NCI-H1417 (cell line): ENCODE results near the gene FAM171A2.
"Not testable (repeated sequence)": the region's sequence is repeated elsewhere in the genome, so short reads cannot be mapped to it uniquely, and the experiment has no call there.

Source experiments
- DNase-seq, 3 experiments: peaks; one replicate each; lab custom pipeline; 2025; lab: John Stamatoyannopoulos, UW

Gene FAM171A2

DNA sequence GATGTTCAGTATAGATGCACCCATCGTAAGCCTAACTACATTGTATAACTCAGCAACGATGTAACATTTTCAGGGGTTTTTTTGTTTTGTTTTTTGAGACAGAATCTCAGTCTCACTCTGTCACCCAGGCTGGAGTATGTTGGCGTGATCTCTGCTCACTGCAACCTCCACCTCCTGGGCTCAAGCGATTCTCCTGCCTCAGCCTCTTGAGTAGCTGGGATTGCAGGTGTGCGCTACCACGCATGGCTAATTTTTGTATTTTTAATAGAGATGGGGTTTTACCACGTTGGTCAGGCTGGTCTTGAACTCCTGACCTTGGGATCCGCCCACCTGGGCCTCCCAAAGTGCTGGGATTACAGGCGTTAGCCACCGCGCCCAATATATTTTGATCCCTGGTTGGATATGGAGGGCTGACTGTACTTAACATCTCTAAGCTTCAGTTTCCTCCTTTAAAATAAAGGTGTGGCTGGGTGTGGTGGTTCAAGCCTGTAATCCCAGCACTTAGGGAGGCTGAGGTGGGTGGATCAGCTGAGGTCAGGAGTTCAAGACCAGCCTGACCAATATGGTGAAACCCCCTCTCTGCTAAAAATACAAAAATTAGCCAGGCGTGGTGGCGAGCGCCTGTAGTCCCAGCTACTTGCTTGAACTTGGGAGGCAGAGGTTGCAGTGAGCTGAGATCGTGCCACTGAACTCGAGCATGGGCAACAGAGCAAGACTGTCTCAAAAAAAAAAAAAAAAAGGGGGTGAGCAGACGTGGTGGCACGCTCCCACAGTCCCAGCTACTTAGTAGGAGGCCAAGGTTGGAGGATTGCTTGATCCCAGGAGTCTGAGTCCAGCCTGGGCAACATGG lies 16.2 kb downstream of the FAM171A2 start:
- DNase-seq = not testable (repeated sequence)

DNA sequence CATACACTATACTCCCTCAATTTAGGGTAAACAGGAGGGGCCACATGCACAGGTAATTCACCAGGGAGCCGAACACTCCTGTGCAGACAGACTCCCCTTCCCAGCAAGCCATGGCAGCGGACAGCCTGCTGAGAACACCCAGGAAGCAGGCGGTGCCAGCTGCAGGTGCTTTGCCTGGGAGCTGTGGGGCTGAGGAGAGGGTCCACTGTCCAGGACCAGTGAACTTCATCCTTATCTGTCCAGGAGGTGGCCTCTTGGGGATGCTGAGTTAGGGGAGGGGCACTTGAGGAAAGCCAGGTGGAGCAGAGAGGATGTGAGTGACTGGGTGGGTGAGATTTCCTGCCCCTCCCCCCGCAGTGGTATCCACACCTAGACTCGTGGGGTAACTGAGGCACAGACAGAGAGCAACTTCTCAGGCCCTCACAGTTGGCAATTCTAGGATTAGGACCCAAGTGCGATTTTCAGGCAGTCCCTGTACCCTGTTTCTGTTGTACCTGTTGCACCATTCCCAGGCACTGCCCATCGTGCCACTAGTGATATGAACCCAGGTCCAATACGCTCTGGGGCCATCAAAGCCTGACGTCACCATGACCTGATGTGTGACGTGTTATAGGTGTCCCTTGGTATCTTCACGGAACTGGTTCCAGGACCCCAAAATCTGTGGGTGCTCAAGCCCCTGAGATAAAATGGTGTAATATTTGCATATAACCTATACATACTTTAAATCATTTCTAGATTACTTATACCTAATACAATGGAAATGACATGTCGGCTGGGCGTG lies 17.4 kb downstream of the FAM171A2 start:
- no peak for DNase-seq

DNA sequence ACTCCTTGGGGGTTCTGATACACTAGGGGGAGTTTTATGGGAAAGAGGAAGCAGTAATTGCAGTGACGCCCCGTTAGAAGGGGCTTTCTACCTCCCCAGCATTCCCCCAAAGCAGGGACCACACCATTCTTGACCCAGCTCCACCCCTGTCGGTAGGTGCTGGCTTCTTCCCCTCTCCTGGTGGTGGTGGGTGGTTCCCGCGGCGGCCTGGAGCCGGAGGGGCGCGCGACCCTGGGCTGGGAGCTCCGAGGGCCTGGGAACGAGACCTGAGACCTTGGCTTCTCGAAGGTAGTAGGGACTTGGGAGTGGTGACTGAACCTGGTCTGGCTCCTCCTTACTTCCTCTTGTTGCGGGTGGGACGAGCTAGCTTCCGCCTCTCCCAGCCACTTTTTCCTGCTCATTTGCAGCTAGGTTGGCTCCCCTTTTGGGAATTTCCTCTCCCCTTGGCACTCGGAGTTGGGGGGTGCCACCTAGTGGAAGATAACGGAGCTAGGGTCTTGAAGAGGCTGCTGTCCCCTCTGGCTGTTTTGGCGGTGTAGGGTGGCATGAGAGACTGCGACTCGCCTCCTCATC lies 18.1 kb downstream of the FAM171A2 start:
- DNase-seq = peak; percentile 29 to 87 (median 74)

DNA sequence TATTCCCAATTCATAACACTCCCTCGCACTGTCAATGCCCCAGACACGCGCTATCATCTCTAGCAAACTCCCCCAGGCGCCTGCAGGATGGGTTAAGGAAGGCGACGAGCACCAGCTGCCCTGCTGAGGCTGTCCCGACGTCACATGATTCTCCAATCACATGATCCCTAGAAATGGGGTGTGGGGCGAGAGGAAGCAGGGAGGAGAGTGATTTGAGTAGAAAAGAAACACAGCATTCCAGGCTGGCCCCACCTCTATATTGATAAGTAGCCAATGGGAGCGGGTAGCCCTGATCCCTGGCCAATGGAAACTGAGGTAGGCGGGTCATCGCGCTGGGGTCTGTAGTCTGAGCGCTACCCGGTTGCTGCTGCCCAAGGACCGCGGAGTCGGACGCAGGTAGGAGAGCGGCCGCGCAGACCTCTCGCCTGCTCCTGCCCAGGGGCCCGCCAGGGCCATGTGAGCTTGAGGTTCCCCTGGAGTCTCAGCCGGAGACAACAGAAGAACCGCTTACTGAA lies 18.7 kb downstream of the FAM171A2 start, which contains the start of gene GRN:
TSS of gene GRN (plus strand) at position 364 of the 515 bp plus-strand sequence. CDS start 3,863 bp downstream, outside the sequence.
- peak; percentile 95 to 99 (median 95) for DNase-seq

DNA sequence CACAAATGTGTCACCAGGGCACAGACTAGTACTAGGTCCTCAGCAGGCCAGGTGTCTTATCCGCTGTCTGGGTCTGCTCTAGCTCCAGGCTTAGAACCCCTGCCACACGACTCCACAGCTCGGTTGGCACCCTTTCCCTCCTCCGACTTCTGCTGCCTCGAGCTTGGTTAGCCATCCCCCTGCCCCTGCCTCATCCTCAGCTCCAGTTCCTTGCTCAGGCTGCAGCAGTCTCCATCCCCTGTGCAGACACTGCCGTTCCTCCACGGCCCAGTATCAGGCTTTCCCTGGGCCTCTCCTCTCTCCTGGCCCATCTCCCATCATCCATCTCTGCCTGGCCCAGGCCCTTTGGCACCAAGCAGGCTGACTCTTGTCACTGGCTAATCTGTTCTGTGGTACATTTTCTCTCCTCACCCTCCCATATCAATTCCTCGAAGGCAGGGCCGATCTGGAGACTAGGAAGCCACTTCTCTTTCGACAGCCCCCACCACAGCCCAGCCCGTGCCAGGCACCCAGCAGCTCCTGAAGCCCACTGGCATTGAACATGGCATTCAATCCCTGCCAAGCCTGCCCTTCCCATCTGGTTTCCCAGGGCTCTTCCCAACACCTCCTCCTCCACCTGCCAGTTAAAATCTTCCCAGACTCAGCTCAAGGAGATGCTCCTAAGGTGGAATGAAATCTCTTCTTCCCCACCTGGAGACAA lies 20.0 kb downstream of the FAM171A2 start:
- no peak for DNase-seq

DNA sequence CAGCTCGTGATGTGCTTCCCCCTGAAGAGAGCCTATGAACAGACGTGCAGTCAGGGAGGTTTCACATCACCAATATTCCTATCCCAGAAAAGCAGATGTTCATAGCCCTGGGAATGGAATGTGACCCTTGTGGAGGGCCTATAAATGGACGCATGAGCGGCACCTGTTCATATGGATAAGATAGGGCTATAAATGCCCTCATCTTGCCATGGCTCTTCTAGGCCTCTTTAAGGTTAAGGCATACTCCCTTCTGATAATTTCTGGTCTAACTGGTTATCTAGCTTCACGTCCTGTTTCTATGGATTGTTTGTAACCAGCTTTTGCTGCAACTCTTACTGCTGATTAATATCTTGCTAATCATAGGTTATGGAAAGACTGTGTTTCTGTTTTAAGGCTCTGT lies 23.1 kb downstream of the FAM171A2 start:
- DNase-seq = not testable (repeated sequence)

DNA sequence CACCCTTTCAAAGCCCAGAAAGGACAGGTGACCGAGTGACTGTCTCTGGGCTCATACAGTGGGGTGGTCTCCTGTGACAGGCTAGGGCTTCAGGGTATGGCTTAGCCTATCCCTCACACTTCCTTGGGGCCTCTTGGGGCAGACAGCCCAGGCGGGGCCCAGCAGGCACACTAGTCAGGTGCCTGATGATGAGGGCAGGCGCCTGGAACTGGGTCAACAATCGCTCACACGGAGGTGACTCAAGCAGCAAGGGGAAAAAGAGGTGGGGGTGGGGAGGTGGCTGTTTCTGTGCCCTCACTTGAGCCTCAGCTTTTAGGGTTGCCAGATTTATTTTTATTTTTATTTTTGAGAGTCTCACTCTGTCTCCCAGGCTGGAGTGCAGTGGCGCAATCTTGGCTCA lies 25.0 kb downstream of the FAM171A2 start:
- no peak for DNase-seq

DNA sequence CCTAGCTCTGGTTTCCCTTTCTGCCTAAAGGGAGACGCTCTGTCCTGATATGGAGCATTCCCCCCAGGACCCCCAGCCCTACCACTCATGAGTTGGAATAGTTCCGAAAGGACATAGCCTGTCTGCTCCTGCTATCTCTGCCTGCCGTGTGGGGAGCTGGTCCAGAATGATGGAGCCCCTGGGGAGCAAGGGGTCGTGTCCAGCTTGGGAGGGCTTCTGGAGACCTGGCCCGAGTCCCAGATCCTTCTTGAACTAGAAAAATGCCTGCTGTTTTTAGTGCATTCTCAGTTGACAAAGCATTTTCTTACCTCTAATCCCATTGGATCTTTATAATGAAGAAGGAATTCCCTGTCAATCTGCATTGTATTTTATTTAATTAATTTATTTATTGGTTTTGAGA lies 27.7 kb downstream of the FAM171A2 start:
- DNase-seq = no peak

DNA sequence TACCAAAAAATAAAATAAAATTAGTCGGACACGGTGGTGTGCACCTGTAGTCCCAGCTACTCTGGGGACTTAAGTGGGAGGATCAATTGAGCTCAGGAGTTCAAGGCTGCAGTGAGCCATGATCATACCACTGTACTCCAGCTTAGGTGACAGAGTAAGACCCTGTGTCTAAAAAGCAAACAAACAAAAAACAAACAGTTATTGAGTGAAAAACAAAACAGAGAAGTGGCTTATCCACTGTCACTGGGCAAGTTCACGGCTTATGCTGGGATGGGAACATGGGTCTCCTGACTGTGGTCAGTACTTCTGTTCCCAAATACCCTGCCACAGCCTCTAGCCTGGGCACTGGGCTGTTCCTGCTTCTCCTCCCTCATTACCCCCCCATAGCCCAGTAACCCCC lies 28.1 kb downstream of the FAM171A2 start:
- no peak for DNase-seq

DNA sequence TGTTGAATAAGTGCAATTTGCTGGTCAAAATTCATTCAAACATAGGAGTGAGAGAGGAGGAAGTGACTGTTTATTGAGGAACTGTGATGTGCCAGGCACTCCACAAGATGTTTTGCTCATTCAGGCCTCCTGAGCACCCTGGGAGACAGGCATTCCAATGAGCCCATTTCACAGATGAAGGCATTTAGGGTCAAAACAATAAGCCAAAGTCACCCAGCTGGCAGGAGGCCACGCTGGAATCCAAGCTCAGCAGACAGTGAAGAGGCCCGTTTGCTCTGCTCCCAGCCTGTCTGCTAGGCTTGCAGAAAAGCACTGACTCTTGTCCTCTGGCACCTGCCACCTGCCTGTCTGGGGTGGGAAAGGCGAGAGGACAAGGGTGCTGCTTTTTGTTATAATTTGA lies 28.9 kb downstream of the FAM171A2 start:
- no peak for DNase-seq

DNA sequence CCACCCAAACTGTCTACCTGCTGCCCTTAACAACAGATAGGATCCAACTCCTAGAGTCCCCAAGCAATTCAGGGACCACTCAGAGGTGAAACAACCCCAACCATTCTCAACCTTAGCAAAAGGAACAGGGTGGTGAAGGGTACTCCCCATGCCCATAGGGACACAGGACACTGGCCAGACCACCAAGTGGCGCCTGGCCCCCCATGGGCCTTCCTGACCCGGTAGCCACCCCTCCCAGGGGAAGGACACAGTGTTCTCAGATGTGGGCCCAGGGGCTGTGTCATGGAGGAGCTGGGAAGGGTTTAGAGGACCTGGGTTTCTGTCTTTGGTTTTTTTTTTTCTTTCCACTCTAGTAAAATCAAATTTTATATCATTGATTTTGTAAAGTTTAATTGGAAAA lies 29.3 kb downstream of the FAM171A2 start:
- no peak for DNase-seq

DNA sequence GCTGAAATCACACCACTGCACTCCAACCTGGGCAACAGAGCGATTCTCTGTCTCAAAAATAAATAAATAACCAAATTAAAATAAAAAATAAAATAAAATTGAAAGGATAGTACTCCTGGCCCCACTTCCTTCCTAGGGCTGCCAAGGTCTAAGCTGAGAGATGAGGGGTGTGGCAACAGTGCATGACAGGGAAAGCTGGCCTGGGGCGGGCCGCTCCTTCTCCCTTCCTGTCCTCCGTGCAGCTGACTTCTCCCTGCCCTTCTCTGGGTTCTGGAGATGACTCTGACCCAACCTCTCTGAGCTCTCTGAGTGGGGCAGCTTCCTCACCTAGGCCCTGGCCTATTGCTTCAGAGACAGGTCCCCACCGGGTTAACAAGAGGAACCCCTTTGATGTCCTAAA lies 30.3 kb downstream of the FAM171A2 start:
- DNase-seq = no peak

DNA sequence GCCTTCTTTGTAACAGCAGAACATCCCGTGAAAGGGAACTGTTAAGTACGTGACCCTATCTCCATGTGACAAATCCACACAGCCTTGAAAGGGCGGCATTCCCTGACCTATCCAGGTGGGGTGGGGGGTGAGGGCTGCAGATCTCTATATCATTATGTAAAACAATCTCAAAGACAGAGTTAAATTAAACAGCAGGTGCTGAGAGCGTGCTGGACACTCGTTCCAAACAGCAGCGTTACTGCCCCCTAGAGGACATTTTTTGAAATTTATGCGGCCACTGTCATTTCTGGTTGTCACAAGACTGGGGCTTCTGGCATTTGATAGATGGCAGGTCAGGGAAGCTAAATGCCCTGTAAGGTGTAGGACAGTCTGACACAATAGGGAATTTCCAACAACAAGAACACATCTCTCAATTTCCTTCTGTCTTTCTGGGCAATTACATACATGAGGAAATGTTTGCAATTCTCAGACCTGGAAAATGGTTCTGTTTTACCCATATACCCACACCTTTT lies 32.3 kb downstream of the FAM171A2 start:
- DNase-seq = peak; percentile 74 to 94 (median 91)

DNA sequence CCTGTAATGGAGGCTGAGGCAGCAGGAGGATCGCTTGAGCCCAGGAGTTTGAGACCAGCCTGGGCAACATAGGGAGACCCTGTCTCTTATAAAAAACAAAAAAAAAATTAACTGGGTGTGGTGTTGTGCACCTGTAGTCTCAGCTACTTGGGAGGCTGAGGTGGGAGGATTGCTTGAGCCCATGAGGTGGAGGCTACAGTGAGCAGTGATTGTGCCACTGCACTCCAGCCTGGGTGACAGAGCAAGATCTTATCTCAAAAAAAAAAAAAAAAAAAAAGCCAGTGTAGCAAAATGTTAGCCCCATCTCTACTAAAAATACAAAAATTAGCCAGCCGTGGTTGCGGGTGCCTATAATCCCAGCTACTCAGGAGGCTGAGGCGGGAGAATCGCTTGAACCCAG lies 33.4 kb downstream of the FAM171A2 start:
- not testable (repeated sequence) for DNase-seq

DNA sequence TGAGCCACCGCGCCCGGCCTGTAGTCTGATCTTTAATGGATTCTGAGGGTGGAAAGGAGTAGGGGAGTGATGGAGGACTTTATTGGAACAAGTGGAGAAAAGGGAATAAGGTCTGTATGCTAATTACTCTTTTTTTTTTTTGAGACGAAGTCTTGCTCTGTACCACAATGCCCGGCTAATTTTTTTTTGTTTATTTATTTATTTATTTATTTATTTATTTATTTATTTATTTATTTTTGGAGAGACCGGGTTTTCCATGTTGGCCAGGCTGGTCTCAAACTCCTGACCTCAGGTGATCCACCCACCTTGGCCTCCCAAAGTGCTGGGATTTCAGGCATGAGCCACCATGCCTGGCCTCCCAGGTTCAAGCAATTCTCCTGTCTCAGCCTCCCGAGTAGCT lies 34.1 kb downstream of the FAM171A2 start:
- DNase-seq = not testable (repeated sequence)

DNA sequence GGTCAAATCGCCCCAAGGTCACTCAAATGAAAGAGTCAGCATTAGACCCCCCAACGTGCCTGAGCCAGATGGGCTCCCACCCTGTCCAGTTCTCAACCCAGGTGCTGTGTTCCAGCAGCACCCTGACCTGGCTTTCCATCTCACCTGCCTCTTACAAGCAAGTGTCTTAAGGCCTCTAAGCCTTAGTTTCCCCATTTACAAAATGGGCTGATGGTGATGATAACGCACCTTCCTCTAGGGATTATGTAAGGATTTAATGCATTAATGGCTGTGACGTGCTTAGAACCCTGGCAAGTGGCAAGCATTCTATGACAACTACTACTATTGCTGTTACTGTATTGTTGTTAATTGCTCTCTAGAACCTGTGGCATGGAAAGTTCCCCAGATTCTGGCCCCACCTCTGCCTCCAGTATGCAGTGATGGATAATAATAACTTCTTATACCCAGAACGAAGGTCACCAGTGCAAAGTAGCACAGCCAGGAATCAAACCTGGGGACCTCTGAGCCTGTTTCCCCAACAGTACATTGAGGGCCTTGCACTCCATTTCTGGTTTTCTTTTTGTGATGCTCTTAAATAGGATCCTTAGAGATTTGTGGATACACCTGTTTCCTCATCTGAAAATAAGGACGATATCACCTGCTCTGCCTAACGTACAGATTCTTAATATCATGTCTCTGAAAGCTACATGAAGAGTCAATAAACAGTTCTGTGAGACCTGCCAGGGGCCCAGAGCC lies 35.8 kb downstream of the FAM171A2 start:
- DNase-seq = no peak

DNA sequence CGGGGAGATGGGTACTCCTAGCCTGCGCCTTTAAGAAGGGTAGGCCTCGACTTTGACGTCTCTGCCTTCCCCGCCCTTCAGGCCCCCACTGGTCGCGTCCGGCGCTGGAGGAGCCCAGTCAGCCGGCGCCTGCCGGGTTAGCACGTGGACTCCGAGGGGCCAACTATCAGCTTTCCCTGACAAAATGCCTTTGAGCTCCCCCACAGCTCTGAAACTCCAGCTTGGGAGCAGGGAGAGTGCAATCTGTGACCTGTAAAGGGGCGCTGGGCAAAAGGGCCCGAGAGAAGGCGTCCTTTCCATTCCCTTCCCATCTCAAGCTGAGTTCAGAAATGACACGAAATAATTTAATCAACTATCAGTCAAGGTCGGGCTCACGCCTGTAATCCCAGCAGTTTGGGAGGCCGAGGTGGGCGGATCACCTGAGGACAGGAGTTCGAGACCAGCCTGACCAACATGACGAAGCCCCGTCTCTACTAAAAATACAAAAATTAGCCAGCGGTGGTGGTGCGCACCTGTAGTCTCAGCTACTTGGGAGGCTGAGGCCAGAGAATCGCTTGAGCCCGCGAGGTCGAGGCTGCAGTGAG lies 36.7 kb downstream of the FAM171A2 start:
- peak; percentile 92 to 97 (median 96) for DNase-seq

DNA sequence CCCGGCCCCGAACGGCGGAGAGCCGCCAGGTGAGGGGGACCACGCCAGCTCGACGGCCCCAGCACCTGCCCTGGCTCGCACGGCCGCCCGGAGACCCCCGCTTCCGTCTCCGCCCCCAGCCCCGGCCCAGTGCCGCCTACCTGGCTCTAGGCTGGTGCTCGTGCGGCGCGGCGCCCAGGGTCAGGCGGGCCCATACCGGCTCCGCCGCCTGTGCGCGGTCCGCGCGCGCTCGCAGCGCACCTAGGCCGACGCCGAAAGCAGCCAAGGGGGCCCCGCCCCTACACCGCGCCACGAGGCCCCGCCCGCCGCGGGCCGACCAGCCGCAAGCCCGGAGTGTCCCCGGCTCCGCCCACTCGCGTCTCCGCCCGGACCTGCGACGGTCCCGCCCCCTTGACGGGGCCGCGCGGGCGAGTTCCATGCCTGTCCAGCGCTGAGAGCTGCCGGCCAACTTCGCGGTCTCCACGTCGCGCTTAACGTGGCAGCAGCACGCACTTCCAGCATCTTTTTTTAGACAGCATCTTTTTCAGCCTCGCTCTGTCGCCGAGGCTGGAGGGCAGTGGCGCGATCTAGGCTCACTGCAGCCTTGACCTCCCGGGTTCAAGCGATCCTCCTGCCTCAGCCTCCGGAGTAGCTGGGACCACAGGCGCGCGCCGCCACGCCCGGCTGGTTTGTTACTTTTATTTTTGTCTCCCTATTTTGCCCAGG lies 38.9 kb downstream of the FAM171A2 start, which contains the start of gene SLC25A39:
TSS of gene SLC25A39 (minus strand) at position 253 of the 705 bp plus-strand sequence. CDS start 1,261 bp downstream, outside the sequence.
- DNase-seq = peak; percentile 96 to 97 (median 96)

DNA sequence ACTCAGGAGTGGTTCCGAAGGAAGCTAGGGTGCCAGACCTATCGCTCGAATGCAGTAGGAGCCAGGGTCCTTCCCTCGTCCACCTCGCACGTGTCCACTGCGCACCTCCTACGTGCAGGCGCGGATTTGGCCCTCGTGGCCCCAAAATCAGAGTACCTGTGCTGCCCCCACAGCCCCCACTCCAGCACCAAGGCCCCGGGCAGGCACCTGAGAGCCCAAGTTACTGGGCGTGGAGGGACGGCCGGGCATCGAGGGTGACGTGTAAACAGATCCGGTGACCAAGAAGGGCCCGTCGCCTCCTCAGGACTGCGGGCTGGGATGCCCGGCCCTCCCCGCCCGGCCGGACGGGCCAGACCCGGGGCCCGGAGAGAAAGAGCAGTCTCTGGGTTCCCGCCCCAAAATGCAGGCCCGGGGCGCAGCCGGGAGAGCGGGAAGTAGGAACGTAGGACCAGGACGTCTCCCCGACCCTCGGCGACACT lies 39.5 kb downstream of the FAM171A2 start:
- DNase-seq = peak in 1 of 3 experiments; percentile 64
